Activated T-helper 9 cell treated with anti-CD3 and anti-CD28 coated beads, Interleukin-2, amount 50 U/mL, for 16 hours (primary cell): ENCODE measurements around the gene ZNF276.

Experiments used
- DNase-seq: peaks from one replicate; pipeline ENCODE4 v3.0.0-alpha.2; 2020; ENCODE audit warnings: low read depth

The ZNF276 gene

DNA sequence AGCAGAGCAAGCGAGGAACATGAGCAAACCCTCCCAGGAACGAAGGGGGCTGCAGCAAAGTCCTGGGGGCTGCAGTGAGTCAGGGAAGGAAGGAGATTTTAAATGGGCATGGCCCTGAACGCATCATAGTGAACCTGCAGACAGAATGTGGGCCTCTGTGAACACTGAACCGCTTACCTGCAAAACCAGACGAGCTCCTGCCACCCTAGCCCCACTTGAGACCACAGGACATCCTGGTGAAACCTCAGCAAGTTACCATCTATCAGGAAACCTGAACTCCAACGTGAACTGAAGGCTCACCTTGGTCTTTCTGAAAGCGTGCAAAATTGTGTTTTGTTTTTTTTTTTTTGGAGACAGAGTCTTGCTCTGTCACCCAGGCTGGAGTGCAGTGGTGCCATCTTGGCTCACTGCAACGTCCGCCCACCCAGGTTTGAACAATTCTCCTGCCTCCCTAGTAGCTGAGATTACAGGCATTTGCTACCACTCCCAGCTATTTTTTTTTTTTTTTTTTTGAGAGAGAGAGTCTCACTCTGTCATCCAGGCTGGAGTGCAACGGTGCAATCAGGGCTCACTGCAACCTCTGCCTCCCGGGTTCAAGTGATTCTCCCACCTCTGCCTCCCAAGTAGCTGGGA is 64.3 kb downstream of the ZNF276 start:
- DNase-seq: peak; percentile 5

DNA sequence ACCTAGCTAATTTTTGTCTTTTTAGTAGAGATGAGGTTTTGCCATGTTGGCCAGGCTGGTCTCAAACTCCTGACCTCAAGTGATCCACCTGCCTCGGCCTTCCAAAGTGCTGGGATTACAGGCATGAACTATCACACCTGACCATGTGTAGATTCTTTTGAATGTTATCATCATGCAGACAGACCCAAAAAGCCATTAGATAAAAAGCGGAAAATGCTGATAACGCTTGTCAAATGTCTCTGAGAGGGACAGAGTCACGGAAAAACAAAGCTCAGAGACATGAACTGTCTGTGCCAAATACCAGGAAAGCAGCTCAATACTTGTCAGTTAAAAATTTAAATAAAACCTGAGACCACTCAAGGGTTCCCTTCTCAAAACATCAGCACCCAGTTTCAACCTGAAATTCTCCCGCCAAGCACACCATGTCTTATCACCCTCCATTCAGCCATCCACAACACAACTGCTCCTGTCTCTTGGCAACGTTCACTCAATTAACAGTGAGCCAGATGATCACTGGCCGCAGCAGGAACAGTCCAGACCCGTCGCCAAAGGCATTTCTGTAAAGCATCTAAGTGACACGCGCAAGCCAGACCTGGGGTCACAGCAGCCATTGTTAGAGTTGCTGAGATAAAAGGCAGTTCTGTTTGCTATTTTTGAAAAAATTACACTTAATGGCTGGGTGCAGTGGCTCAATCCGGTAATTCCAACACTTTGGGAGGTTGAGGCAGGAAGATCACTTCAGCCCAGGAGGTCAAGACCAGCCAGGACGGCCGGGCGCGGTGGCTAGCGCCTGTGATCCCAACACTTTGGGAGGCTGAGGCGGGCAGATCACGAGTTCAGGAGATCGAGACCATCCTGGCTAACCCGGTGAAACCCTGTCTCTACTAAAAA is 65.4 kb downstream of the ZNF276 start:
- DNase-seq: no peak

DNA sequence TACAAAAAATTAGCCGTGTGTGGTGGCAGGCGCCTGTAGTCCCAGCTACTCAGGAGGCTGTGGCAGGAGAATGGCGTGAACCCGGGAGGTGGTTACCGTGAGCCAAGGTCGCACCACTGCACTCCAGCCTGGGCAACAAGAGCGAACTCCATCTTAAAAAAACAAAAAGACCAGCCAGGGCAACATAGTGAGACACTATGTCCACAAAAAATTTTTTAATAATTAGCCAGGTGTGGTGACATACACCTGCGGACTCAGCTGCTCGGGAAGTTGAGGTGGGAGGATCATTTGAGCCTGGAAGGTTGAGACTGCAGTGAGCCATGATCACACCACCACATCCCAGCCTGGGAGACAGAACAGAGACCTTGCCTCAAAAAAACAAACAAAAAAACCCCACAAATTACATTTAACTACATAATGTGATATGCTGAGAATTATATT is 66.0 kb downstream of the ZNF276 start:
- DNase-seq: no peak
